ENCODE data around the gene TRAP1. TPM values are rescaled to one million over a fixed set of nuclear protein-coding genes. Genes with fewer than 3 reads are reported as not detected.

TRAP1 gene
- total RNA-seq, 2 experiments from 2014 or later, result 343 to 379 TPM

- intact Hi-C loops (cut with micrococcal nuclease), result loop anchor here (10.0 kb wide), 1 partner anchor 184 kb away; no protein-coding TSS in a partner anchor
- Mint-ChIP-seq H3K27me3 (no peaks in the 10 kb centered on the region), H3K27ac (no peak overlapping the region), H3K4me3 (no peak overlapping the region), H3K4me1 (ENCODE audit: low read depth) (peaks cover 18% of the 10 kb centered on the region), H3K36me3 (ENCODE audit: low read depth) (peaks cover 45% of the 10 kb centered on the region), H3K9me3 (no peaks in the 10 kb centered on the region)
- ChIA-PET POLR2A (interaction anchor here (0.7 to 1.6 kb wide), 4 partner anchors 10 to 189 kb away, joined by 3 to 6 read pairs (median 4); partner anchors contain the start of genes CREBBP and TRAP1), CTCF (interaction anchor here (0.6 to 2.0 kb wide), 9 partner anchors 8 to 247 kb away, joined by 3 to 18 read pairs (median 5); no protein-coding TSS in a partner anchor)
- DNase-seq (peak; percentile 16), ATAC-seq (peak; percentile 21)
- peak; percentile 4 for TF ChIP-seq CTCF (IDR thresholded peaks at IDR 0.05)
Observed at GRCh38 chr16:3690980-3691720, 26.2 kb downstream of the TRAP1 start.

- peaks cover 49% of the 10 kb centered on the region for H3K36me3 Mint-ChIP-seq (ENCODE audit: low read depth)
- no peaks in the 10 kb centered on the region for H3K27me3 Mint-ChIP-seq
- DNase-seq (peak; percentile 91), ATAC-seq (peak; percentile 98)
- H3K27ac Mint-ChIP-seq, result no peak overlapping the region
- ChIA-PET CTCF (interaction anchor here (0.6 to 2.0 kb wide), 11 partner anchors 8 to 248 kb away, joined by 3 to 18 read pairs (median 4); partner anchors contain the start of gene CREBBP), POLR2A (interaction anchor here (0.5 to 1.6 kb wide), 4 partner anchors 24 to 211 kb away, joined by 3 to 6 read pairs (median 4); partner anchors contain the start of gene CREBBP)
- TF ChIP-seq CTCF (IDR thresholded peaks at IDR 0.05), result peak; percentile 88
- H3K9me3 Mint-ChIP-seq, result no peaks in the 10 kb centered on the region
- intact Hi-C loops (cut with micrococcal nuclease), result loop anchor here (10.0 kb wide), 1 partner anchor 184 kb away; no protein-coding TSS in a partner anchor
- no peak overlapping the region for H3K4me3 Mint-ChIP-seq
- H3K4me1 Mint-ChIP-seq (ENCODE audit: low read depth), result peaks cover 18% of the 10 kb centered on the region
Observed at GRCh38 chr16:3690470-3690928, 26.8 kb downstream of the TRAP1 start.

GRCh38 chr16:3689731-3690130 lies 27.6 kb downstream of the TRAP1 start:
- no peak for DNase-seq
- peaks cover 17% of the 10 kb centered on the region for H3K4me1 Mint-ChIP-seq (ENCODE audit: low read depth)
- no peaks in the 10 kb centered on the region for H3K9me3 Mint-ChIP-seq
- no peak overlapping the region for H3K4me3 Mint-ChIP-seq
- ChIA-PET POLR2A (interaction anchor here (0.5 to 0.6 kb wide), 2 partner anchors 23 to 212 kb away, joined by 3 to 4 read pairs; no protein-coding TSS in a partner anchor), CTCF (interaction anchor here (0.6 to 2.0 kb wide), 8 partner anchors 8 to 191 kb away, joined by 3 to 18 read pairs (median 5); partner anchors contain the start of gene CREBBP)
- H3K36me3 Mint-ChIP-seq (ENCODE audit: low read depth), result peaks cover 49% of the 10 kb centered on the region
- TF ChIP-seq CTCF (IDR thresholded peaks at IDR 0.05), result no peak
- no peak for ATAC-seq
- H3K27ac Mint-ChIP-seq, result no peak overlapping the region
- H3K27me3 Mint-ChIP-seq, result no peaks in the 10 kb centered on the region
- intact Hi-C loops (cut with micrococcal nuclease), result loop anchor here (10.0 kb wide), 1 partner anchor 185 kb away; no protein-coding TSS in a partner anchor

GRCh38 chr16:3687792-3688191 lies 29.5 kb downstream of the TRAP1 start:
- no peak for DNase-seq
- no peak for ATAC-seq
- peaks cover 51% of the 10 kb centered on the region for H3K36me3 Mint-ChIP-seq (ENCODE audit: low read depth)
- H3K27me3 Mint-ChIP-seq, result no peaks in the 10 kb centered on the region
- ChIA-PET CTCF (interaction anchor here (1.6 kb wide), 1 partner anchor 33 kb away, joined by 5 read pairs; the partner anchor contains the start of gene DNASE1), POLR2A (interaction anchor here (0.6 to 1.3 kb wide), 2 partner anchors 9 to 191 kb away, joined by 3 read pairs; no protein-coding TSS in a partner anchor)
- H3K4me3 Mint-ChIP-seq, result no peak overlapping the region
- intact Hi-C loops (cut with micrococcal nuclease), result no loop called here
- H3K9me3 Mint-ChIP-seq, result no peaks in the 10 kb centered on the region
- no peak overlapping the region for H3K27ac Mint-ChIP-seq
- TF ChIP-seq CTCF (IDR thresholded peaks at IDR 0.05), result no peak
- H3K4me1 Mint-ChIP-seq (ENCODE audit: low read depth), result peaks cover 17% of the 10 kb centered on the region
